ENCODE results near the gene MMP7.

- TF ChIP-seq CTCF (conservative IDR thresholded peaks at IDR 0.05 in 1 of 2, IDR thresholded peaks at IDR 0.05 in 1 of 2; ENCODE audit: low read depth in 1 of 2, low read length in 2 of 2), result no peak
- no peak for TF ChIP-seq EZH2 (IDR thresholded peaks at IDR 0.05; ENCODE audit: low read length, missing control alignments)
Measured at GRCh38 chr11:102476812-102477211, 53.7 kb downstream of the MMP7 start.
